ENCODE results near the gene MPRIP.
"Not testable (repeated sequence)": the region's sequence is repeated elsewhere in the genome, so short reads cannot be mapped to it uniquely, and the experiment has no call there.

MPRIP gene

DNA sequence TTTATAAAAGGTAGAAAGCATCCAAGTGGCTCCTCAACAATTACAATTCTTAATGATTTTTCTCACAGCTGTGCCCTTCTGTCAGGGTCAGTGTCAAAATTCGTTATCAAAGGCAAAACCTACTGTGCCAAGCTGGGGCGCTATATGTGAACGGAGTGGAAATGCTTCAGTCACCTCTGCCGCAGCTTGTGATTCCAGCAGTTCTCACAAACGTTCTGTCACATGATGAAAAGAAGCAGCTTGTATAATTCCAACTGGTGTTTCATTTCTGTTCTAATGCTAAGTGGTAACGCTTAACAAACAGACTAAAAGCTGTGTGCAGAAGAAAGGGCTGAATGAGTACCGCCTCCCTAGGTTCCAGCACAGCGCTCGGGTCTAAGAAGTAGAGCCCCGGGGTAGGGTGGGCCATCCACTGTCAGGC is 149.7 kb downstream of the MPRIP start:
- DNase-seq = no peak

DNA sequence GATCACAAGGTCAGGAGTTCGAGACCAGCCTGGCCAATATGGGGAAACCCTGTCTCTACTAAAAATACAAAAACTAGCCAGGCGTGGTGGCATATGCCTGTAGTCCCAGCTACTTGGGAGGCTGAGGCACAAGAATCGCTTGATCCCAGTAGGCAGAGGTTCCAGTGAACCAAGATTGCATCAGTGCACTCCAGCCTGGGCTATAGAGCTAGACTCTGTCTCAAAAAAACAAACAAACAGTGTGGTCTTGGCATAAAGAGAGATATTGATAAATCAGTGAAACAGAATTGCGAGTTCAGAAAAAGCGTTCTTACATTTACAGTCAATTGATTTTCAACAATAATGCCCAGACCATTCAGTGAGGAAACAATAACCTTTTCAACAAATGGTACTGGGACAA is 153.2 kb downstream of the MPRIP start:
- not testable (repeated sequence) for DNase-seq

DNA sequence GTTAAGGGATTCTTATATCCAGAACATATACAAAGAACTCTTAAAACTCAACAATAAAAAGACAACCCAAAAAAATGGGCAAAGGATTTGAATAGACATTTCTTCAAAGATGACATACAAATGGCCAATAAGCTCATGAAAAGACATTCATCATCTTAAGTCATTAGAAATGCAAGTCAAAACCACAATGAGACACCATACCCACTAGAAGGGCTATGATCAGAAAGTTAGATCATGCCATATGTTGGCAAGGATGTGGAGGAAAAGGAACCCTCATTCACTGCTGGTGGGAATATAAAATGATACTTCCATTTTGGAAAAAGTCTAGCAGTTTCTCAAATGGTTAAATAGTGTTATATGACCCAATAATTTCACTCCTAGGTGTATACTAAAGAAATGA is 154.5 kb downstream of the MPRIP start:
- DNase-seq = no peak

DNA sequence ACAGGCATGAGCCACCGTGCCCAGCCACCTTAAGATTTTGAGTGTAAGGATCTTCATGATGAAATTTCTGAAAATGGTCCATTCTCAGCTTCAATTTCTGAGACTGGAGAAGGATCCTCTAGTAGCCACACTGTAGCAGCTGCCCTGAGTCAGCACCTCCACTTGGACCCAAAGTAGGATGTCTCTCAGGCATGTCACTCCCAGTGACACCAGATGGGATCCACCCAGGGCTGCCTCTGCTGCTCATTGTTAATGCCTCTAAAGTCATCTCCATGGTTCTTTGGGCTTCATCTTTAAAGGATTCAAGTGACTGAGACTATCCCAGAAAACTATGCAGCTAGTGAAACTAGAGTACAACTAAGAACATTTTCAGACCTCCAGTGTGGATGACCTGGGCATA is 156.0 kb downstream of the MPRIP start:
- no peak for DNase-seq

DNA sequence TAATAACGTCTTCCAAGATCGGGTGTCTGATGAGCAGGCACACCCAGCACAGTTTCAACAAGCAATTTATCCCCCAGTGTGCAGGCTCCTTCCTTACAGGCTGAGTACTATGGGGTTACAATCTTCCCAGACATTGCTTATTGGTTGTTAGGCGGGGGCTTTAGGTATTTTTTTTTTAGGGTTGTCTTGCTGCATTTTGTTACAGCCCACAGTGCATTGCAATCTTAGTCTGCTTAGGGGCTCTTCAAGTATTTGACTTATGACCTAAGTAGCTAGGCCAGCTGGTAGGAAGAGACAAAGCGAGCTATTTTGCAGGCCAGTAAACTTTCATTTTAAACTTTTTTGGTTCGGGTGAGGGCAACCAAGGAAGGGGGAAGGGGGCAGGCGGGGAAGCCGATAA is 158.1 kb downstream of the MPRIP start:
- no peak for DNase-seq

DNA sequence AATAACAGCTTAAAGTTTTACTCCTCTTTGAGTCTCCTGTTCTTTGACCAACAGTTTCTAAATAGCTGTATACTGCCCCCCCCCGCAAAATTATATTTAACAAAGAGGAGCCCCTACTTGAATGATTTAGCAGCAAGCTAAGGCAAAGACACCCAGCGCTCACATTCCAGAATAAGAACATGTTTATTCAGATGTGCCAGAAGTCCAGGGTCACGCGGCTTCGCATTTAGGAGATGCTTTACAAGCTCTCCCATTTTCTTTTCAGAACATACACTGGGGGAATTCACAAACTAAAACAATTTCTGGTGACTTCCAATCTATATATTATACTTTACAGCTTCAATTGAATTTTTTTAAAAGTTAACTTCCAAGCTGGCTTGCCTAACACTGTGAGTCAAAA is 158.6 kb downstream of the MPRIP start:
- no peak for DNase-seq

DNA sequence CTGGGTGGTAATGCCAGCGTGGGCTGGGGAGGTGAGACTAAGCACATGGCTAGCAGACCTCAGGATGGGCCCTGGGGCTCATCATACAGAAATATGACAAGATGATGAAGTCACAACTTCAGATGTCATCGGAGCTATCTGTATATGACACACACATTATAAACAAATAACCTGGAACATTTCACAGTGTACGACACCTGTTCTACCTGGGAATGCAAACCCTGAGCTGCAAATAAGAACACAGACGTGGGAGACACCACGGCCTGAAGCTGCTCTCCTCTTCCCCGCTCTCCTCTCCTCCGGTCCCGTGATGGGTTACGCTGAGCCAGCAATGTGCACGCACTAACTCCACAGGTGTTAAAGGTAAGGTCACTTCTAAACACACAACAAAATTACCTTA is 159.0 kb downstream of the MPRIP start:
- DNase-seq = no peak

DNA sequence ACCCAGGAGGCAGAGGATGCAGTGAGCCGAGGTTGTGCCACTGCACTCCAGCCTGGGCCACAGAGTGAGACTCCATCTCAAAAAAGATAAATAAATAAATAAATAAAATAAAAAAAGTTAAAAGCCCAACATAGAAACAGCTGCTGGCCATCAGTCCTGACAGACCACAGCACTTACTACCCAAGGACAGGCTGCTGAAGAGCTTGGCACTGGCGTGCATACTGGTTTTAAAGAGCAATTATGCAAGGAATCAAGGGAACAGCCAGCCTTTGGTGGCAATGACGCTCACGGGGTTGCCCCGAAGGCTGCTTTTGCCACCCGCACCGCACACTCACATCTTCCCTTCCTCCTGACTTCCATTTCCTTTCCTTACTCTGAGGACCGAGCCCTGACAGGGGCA is 159.7 kb downstream of the MPRIP start:
- no peak for DNase-seq

DNA sequence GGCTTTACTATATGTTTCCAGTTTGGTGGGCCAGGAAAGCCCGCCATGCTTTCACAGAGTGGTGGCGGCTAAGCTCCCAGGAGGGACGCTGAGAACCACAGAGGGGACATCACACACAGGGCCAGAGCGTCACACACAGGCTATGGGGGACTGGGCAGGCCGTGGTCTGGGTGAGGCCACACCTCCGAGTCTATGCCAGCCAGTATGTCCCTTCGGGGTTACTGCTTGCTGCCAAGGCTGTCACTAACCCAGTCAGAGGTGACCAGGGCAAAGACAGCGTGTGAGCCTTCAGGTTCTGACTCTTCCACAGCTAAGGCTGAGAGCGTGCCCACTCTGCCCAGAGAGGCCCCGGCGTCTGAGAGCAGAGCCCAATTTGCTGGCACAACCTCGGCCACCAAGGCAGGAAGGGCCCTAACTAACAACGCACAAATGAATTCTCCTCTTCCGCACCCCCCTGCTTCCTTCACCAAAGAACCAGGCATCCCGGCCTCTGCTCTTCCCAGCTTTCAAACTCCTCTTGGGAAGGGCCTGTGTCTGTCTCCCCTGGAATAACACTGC is 161.0 kb downstream of the MPRIP start:
- DNase-seq = no peak

DNA sequence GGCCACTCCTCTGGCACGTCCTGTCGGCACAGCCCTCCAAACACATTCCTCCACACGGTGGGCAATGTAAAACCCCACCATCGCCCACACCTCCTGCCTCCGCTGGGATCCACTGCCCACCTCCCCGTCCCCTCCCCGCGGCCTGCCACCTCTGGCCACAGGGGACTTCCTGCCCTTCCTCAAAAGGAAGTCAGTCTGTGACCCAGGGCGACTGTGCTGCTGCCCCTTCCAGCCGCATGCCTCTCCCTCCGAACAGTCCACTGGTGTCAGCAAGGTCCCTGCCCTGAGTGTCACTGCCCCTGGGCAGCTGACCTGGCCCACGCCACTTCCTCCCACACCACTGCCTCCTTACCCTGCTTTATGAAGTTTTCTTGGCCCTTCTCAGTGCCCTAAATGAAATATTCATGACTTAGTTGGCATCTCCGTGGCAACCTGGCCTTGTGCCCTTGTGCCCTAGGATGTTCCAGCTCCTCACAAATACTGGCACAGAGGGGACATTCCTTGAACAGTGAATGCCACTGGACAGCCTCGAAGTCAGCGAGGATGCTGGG is 161.9 kb downstream of the MPRIP start:
- DNase-seq = no peak

DNA sequence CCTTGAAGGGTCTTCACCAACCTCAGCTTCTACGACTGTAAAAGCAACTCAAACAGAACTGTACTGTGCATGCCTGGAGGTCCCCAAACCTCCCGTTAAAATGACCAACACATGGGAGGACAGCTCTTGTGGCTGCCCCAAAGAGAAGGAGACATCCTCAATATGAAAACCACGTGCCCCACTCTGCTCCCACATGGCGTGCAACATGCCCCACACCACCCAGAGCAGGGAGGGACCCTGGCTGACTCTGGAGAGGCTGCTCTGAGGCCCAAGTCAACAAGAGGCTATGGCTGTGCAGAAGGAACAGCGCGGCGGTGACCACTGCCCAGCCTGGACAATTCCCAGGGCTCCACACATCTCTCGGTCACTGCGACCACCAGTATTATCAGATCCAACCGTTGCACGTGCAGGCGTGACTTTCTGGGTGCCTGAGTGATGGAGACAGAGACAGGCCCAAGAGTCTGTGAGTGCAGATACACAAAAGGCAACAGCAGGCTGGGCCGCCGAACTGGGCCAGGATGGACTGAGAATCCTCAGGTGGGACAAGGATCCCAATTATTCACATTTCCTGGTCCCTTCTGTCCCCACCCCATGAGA is 162.5 kb downstream of the MPRIP start:
- no peak for DNase-seq

DNA sequence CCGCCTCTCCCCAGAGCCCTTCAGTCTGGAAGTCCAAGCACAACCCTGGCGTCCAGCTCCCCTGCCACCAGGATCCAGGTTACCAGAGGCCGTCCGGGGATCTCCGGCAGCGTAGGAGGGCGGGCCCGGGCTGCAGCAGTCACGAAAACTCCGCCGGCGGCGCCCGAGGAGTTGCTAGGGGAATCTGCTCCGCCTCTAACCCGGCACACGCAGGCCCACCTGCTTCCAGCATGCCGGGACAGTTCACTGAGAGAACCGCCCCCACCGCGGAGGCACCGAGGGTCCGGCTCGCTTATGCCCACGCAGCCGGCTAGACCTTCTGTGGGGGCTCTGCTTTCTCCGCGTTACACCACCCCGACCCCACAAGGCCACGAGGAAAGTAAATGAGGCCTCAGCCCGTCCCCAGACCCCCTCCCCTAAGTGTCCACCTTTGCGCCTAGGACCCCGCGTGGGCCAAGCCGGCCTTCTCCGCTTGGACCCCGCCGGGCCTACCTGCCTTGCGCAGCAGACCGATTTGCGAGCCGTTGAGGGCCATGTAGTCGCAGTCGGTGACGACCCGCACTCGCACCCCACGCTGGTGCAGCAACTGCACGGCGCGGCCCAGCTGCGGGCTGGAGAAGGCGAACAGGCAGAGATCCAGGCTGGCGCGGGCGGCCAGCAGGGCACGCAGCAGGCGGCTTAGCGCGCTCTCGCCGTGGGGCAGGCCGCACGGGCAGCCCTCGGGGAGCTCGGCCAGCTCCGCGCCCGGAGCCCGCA is 163.3 kb downstream of the MPRIP start:
- no peak for DNase-seq

DNA sequence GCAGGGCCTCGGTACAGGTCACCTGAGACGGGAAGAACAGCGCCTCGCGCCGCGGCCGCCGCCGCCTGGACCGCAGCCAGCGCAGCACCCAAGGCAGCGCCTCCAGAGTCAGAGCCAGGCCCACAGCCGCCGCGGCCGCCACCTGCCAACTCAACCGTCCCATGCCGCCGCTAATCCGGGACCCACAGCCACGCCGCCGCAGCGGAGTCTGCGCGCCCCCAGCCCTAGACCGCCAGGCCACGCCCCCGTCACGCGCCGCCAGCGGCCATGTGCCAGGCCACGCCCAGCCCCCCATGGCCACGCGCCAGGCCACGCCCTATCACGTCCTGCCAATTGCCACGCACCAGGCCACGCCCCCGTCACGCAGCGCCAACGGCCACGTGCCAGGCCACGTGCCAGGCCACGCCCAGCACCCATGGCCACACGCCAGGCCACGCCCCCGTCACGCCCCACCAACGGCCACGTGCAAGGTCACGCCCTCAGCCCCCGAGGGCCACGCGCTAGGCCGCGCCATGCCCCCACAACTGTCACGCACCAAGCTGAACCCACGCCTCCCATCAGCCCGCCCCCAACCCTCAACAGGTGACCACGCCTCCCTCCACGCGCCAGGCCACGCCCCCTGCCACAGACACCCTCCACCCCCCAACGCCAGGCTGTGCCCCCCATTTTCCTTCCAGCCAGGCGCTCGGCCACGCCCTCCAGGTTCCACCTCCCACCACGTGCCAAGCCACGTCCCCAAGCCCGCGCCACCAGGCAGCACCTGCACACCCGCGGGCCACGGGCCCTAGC is 164.1 kb downstream of the MPRIP start, which contains the start of gene PLD6:
TSS of gene PLD6 (minus strand) at position 210 of the 789 bp plus-strand sequence. CDS start at position 163, 47 bp downstream.
- DNase-seq = peak; percentile 37 to 62

DNA sequence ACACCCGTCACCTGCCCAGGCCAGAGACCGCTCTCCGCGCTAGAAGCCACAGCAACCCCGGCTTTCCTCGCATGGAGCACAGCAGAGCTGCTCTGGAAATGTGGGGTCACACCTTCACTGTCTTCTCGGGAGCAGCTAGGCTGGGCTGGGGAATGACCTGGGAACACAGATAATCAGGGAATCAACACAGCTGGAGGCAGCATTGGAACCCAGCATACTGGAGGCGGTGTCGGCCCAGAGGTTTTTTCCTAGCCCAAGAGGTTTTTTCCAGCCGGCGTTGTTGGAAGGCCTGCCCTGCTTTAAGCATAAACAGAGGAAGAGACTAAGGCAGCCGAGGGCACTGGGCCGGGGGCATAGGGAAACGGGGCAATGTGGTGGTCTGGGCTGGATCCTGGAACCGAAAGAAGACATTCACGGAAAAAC is 164.7 kb downstream of the MPRIP start:
- no peak for DNase-seq

DNA sequence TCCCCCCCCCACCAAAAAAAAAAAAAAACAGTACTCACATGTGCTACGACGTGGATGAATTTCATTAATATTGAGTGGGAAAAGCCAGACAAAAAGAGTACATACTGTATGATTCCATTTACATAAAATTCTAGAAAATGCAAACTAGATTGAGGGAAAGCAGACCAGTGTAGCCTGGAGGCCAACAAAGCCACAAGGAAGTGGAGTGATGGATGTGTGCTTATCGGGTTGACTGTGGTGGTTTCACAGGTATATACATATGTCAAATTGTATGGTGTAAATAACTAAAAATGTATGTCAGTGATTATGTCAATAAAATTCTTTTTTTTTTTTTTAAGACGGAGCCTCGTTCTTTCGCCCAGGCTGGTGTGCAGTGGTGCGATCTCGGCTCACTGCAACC is 165.7 kb downstream of the MPRIP start:
- no peak for DNase-seq

DNA sequence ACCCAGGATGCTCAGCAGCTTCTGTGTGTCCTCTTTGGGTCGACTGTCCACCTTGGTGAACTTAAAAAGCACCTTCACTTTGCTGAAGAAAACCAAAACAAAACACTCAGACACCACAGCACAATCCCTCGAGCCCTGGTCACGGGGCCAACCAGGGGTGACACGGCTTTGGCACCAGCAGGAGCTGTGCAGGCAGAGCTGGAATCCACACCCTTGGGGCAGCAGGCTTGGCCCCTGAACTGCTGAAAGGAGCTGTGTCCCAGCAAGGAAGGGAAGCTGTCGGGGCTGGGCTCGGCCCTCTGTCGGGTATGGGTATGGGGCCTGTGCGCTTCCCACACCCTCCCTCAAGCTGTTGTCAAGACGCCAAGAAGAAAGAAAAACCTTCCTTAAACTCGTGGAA is 171.5 kb downstream of the MPRIP start:
- DNase-seq = no peak

DNA sequence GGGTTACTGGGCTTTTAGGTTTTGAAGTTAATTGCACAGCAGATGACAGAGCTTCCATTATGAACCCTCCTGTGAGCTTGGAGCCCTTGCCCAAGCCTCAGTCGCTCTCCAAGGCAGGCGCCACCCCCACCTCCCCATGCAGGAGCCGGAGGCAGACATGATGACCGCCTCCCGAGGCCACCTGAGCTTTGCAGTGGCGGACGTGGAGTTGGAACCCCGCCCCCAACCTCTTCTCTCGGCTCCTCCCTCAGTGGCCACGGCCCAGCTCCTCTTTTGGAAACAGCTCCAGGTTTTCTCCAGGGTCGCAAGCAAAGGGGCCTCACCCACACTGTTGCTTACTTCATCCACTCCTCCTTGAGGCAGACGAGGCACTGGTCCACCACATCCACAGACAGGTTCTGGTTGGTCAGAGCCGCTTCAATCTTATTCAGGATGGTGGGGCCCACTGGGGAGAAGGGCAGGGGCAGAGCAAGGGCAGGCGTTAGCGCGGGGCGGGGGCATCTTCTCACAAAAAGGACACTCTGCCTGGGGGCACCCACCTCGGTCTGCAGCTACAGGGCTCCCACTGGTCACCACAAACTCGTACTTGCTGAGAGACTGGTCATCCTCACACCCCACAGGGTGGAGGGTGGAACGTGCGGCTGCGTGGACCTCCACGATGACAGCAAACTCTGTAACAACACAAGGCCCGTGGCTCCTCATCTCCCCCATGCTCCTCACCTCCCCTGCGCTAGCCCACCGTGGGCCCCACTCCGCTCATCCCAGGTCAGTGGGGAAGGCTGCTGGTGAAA is 172.6 kb downstream of the MPRIP start:
- DNase-seq = no peak

DNA sequence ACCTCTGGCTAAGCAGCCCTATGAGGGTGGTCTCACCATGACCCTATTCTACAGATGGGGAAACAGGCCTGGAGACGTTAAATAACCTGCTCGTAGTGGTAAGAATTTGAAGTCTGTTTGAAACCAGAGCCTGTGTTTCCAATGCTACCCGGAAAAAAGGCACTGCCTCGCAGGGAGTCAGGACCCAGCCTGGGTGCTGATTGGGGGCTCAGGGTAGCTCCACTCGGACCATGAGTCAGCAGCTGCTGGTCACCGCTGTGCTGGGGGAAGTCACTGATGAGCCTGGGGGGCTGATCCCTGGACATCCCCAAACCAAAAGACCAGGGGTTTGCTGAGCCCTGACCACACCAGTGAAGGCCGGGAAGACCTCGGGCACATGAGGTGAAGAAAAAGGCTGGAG is 173.3 kb downstream of the MPRIP start:
- DNase-seq = no peak

DNA sequence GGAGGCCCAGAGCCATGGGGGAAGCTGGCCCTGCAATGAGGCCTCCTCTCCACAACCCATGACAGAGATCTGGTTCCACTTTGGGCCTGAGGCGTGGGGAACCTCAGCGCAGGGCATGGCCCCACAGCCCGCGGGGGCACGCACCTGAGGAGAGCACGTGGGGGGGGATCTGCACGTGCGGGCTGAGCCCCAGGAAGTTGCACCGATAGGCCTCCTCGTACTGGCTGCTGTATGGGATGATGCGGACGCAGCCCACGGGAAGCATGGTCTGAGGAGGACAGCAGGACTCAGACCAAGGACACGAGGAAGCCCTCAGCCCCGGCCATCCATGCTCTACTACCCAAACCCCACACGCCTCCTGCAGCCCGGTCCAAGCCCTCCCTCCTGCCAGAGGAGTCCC is 174.0 kb downstream of the MPRIP start:
- DNase-seq = no peak

DNA sequence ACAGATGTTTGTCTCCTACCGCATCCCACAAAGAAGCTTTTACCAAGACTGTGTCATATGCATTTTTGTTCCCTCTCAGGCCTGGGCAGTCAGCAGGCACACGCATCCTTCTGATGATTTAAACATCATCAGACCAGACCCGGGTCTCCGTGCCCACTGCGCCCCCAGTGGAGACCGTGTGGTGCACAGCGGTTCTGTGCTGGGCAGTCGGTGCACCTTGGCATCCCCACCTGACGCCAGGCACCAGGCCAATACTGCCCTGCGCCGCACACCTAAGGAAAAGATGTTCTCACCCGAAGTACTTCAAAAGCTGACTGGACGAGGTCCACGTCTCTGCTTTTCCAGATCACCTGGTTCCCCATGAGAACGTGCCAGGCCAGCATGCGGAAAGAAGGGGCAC is 174.5 kb downstream of the MPRIP start:
- no peak for DNase-seq

DNA sequence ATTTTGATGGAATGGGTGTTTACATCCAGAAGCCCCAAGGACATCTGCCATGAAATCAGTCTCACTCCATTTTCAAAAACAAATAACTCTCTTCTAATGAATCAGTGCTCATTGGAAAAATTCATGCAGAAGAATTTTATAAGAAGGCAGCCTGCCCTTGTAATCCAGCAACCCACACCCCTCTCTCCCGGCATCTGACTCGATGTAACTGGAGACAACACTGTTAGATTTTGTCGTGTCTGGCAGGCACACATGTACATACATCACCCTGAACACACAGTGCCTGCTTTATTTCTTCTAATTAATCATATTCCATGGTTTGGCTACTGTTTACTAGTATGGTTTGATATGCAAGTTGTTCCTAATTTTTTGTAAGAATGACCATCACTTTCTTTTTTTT is 175.7 kb downstream of the MPRIP start:
- no peak for DNase-seq

DNA sequence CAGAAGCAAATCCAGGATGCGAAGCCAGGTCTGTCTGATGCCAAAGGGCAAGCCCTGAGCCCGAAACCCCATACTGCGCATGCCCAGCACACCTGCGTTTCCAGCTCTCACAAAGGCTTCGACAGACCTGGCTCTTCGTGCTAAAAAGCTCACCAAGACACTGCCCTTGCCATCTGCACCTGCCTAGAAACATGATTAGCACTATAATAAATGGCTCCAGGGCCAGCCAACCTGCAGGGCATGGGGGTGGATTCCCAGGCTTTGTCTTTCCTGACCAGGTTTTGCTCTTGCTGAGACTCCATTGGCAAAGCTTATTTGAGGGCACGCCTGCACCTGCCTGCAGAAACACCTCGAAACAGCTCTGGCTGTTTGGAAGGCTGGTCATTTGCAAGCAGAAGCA is 178.3 kb downstream of the MPRIP start:
- DNase-seq = no peak

DNA sequence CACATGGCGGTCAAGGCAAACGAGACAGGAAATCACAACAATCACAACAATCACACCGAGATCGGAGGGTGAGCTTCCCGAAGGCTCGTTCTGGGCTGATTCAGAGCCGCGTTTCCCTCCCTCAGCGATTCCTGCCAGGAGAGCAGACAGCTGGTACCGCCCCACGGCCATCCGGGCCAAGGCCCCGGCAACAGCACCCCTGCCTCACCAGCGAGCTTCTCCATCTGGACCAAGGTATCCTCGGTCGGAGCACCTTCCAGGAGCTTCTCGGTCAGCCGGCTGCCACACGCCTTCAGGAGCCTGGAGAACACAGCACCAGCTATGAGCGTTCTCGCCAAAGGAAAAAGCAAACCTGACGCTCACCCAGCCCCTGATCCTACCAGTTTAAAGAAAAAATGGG is 179.1 kb downstream of the MPRIP start:
- no peak for DNase-seq

Data from SW 1271 (cell line).